NK-92 treated with Interleukin-12 subunit alpha and Interleukin-12 subunit beta, amount 100 ng/mL, for 24 hours (cell line): ENCODE results near the gene EFNB2.

Source experiments
- DNase-seq: peaks from one replicate; lab custom pipeline; 2025; lab: John Stamatoyannopoulos, UW

The EFNB2 gene

DNA sequence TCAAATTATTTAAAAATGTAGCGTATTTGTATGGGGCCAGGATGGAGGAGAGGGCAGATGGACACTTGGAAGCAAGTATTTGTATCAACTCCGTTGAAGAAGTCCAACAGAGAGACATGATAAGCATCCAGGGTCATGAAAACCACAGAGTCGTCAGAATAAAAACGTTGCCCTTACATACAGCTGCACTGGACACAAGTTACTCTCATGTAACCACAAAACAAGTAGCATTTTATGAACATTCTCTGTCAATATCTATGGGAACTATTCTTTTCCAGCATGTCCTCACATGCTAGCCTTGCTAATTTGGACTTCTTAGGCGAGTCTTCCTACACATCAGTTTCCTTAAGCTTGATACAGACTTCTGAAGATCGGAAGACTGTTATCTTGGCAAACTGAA lies 35.0 kb downstream of the EFNB2 start:
- no peak for DNase-seq

GRCh38 chr13:106499896-106500295 lies 35.6 kb downstream of the EFNB2 start:
- no peak for DNase-seq

DNA sequence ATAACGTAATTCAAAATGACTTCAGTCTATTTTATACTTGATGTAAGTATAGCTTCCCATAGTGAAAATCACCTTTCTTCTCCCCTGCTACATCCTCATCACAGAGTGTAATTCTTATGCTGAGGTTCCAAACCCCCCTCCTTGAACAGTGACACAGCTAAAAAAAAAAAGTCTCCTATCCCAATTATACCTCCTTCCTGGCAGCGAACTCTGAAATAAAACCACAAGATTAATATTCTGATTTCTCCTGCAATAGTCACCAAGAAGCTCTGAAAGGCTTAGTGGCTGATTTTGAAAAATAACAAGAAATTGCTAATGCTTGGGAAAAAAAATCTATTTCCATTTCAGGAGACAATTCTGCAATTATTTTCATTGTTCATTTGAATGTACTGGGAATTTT lies 36.3 kb downstream of the EFNB2 start:
- DNase-seq = no peak

DNA sequence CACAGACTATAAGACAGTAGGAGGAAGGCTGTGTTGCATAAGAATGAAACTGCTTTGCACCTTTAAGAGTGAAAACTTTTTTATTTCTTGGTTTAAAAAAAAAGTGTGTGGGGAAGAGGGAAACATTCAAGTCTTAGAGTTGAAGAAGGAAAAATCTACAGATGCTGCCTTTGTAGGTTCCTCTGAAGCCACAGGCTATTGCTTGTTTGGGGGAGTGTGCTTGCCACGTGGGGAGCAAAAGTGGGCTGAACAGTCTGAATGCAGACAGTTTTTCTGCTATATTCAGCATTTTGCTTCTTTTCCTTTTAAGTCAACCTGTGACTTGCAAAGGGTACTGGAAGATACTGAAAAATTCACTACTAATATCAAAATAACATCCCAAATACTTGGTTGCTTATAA lies 36.9 kb downstream of the EFNB2 start:
- DNase-seq = no peak

DNA sequence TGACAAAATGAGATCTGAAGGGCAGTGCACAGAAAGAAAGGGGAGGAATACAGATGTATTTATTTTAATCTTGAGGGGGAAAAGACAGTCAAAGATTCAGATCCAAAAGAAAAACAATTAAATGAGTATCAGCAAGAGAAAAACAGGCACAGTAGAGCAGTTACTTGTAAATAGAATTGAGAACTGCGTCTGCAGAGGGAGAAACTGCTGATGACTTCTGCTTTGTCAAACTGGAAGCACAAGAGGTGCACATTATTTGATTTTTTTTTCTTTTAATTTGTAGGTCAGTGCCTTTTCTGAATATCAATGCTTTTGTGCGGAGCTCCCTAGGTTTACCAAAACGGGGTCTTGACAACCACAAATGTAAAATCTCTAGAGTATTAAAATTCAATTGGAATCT lies 37.3 kb downstream of the EFNB2 start:
- no peak for DNase-seq

DNA sequence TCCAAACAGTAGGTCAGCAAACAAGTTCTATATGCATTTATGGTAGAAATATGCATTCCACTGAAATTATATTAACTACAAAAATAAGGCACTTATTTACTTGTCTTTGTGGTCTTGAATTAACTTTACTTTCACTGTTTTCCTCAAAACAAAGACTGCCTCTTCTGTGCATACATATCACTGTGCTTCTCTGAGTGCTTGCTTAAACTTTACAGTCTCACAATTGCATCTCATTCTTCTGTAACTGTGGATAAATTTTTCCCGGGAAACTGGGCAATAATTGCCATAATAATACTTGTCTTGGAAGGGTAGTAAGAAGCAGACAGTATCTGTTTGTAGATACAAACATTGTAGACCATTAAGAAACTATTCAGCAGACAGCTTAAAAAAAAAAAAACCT lies 38.4 kb downstream of the EFNB2 start:
- DNase-seq = no peak

DNA sequence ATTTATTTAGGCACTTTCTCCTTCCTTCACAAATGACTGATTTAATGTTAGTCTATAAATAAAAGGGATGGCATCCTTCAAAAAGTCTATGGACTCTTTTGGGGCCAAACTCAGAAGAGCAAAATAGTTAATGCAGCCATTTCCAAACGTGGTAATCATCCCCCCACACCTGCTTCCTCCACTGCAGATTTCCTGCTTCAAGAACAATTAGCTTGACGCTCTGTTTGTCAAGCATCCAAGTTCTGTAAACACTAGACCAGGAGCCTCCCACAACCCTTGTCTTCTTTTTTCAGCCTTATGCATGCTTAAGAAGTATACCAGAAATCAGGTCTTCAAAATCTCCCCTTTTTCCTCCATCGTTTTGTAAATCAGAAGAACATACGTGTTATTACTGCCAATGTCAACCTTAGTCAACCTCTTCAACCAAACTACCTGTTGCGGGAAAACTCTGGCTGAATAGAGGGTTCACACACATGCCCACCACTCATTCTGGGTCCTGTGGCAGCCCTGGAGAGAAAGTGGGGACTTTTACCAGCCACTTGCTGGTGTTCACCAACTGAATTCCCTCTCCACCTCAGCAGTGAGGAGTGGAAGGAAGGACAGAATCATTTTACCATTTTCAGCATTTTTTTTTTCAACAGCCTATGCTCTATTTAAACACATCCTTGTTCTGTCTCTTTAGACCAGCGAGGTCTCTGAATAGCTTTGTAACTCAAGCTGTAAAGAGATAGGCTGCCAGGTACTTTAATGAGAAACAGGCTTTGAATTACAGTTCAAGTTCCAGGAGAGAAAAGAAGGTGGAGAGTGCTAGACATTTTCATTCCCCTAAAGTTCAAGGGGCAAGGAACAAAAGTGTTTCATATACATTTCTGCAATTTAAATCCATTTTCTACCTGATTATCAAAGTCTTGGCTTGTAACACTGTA lies 39.1 kb downstream of the EFNB2 start:
- no peak for DNase-seq

GRCh38 chr13:106494936-106495335 lies 40.5 kb downstream of the EFNB2 start:
- no peak for DNase-seq

- no peak for DNase-seq
Observed at GRCh38 chr13:106494506-106494905, 41.0 kb downstream of the EFNB2 start.

DNA sequence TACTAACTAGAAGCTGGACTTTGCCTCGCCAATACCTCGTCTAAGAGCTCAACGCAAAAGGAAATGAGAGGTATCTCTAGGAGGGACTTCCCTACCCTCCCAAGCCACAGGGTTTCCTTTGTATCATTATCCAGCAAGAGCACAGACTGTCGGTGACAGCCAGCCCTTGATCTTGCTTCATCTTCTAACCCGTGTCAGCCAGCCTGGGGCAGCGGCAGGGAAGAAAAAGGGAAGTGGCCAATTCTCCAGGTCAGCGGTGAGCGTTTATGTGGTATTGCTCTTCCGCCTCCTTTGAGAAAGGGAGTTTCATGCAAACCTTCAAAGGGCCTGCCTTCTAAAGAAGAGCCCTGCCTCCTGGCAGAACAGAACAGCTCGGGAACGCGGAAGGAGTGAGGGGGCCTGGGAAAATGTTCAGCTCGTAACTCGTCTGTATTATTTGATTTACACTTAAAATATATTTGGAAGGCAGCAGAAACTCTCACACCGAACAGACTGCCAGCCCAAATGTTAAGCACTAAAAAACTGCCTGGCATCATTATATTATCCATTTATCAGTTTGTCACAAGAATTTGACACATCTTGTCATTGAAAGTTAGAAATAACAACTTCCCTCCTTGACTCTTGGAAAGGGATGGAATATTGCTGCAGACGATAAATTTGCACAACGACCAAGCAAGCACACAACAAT lies 41.8 kb downstream of the EFNB2 start:
- no peak for DNase-seq

- DNase-seq = no peak
Observed at GRCh38 chr13:106492588-106493475, 42.6 kb downstream of the EFNB2 start.

- DNase-seq = no peak
Observed at GRCh38 chr13:106491928-106492587, 43.4 kb downstream of the EFNB2 start.

GRCh38 chr13:106491463-106491862 lies 44.0 kb downstream of the EFNB2 start:
- no peak for DNase-seq

- DNase-seq = no peak
Observed at GRCh38 chr13:106490569-106491321, 44.7 kb downstream of the EFNB2 start.

DNA sequence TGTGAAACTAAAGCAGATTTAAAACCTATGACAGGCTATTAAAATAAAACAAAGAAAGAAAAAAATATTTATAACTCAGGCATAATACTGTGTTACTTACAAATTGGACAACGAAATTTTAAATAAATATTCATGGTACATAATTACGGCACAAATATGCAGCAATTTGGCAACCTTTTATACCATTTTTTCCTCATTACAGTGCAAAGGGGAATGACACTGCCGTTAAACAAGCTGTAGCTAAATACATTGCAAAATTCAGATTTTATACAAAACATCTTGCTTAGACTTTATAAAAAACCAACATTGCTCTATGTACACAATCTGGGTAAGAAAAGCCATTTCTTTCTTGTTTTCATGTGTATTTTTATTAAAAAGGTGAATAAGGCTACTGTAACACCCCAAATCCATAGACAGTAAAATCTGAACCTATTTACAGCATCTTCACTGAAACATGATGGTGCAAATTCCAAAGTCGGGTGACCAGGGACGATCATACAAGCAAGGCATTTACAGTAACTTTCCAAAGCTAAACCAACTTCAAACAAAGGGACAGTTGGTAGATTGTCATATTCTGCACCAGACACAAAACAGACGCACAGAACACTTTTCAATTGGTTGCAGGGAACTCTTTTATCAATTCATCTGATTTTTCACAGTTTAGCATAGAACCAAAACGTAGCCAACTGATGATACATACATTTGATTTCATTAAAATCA lies 45.5 kb downstream of the EFNB2 start:
- no peak for DNase-seq

GRCh38 chr13:106488686-106489085 lies 46.8 kb downstream of the EFNB2 start:
- DNase-seq = no peak

- DNase-seq = no peak
Observed at GRCh38 chr13:106488076-106488475, 47.4 kb downstream of the EFNB2 start.

DNA sequence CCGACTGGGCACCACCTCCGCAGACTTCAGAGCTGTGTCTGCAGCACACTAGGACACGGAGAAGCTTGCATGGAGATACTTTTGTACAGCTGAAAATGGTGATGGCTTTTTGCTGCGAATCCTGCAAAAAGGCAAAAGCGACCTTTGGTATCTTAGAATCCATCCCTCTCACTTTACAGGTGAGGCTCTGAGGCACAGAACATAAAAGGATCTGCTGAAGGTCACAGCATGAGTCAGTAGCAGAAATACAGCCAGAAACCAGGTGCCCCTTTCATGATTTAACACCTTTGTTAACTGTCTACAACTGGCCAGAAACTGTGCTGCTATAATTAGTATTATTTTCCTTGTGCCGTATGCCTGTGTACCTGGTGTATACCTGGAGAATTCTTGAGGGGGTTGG lies 48.3 kb downstream of the EFNB2 start:
- no peak for DNase-seq

DNA sequence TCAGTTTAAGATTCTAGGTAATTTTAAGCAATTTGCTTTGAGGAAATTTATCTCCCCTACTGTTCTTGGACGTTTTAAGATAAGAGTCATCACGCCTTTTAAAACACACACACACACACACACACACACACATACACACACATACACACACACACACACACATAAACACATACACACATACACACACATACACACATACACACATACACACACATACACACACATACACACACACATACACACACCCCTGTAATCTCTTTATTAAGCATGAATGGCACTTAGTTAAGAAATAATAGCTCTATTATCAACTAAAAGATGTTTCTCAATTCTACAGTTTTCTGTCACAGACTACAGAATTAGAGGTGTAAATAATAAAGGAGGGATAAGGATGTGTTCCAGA lies 49.2 kb downstream of the EFNB2 start:
- DNase-seq = no peak

- no peak for DNase-seq
Observed at GRCh38 chr13:106484537-106485193, 50.8 kb downstream of the EFNB2 start.
